ENCODE measurements around the gene BCL2L2. TPM values are rescaled to one million over a fixed set of nuclear protein-coding genes. Genes with fewer than 3 reads are reported as not detected.
"Not testable (repeated sequence)": the region's sequence is repeated elsewhere in the genome, so short reads cannot be mapped to it uniquely, and the experiment has no call there.

Gene BCL2L2
- total and polyA plus RNA-seq, 2 donors (not counting 1 experiment from before 2014, with no cell fraction given), result 5.4 to 17.8 TPM

- TF ChIP-seq CTCF (IDR thresholded peaks at IDR 0.05), result no peak
- TF ChIP-seq EZH2 (IDR thresholded peaks at IDR 0.05; ENCODE audit: borderline replicate concordance, insufficient read depth, low read depth, low read length, poor library complexity, severe bottlenecking), result no peak
- Histone ChIP-seq H4K20me1 (ENCODE audit: control insufficient read depth, insufficient read depth, low read length, poor library complexity, severe bottlenecking) (peaks cover 13% of the 10 kb centered on the region), H3K9me3 (ENCODE audit: control extremely low read depth in 1 of 3, control insufficient read depth in 2 of 3, insufficient read depth in 1 of 3, low read length in 2 of 3) (no peaks in the 10 kb centered on the region), H3K9ac (ENCODE audit: low read length) (no peak overlapping the region), H3K27ac (ENCODE audit: low read length in 2 of 2) (no peak overlapping the region), H3K27me3 (replicated peaks in 1 of 4; ENCODE audit: control extremely low read depth in 1 of 4, control insufficient read depth in 3 of 4, insufficient read depth in 4 of 4, low read length in 3 of 4) (no peaks in the 10 kb centered on the region), H3K4me2 (replicated peaks; ENCODE audit: low read depth, low read length, poor library complexity, severe bottlenecking) (no peak overlapping the region), H3K4me3 (ENCODE audit: control extremely low read depth in 1 of 5, extremely low read depth in 1 of 5, insufficient read depth in 1 of 5, low read depth in 2 of 5, low read length in 4 of 5) (no peak overlapping the region), H3K4me1 (ENCODE audit: control insufficient read depth in 2 of 2, insufficient read depth in 2 of 2, low read length in 2 of 2) (peaks cover 19 to 22% of the 10 kb centered on the region in 2 donors), H2AFZ (ENCODE audit: insufficient read depth, low read depth, low read length, poor library complexity, severe bottlenecking) (no peak overlapping the region), H3K36me3 (replicated peaks in 1 of 2; ENCODE audit: control extremely low read depth in 1 of 2, control insufficient read depth in 1 of 2, extremely low read depth in 1 of 2, insufficient read depth in 2 of 2, low read length in 1 of 2) (peaks cover 7 to 32% of the 10 kb centered on the region in 2 experiments), H3K79me2 (ENCODE audit: control insufficient read depth, insufficient read depth, low read length) (peaks cover 15% of the 10 kb centered on the region)
- DNase-seq (no peak), ATAC-seq (ENCODE audit: low read depth) (no peak)
- no peaks in the 10 kb centered on the region for H3K9me3 Mint-ChIP-seq (ENCODE audit: insufficient read depth)
- ChIA-PET POLR2A (no interaction called here), CTCF (interaction anchor here (6.4 to 6.7 kb wide), 2 partner anchors 24 to 204 kb away, joined by 32 to 56 read pairs; partner anchors contain the start of gene PPP1R3E)
- H3K4me3 Mint-ChIP-seq, result no peak overlapping the region
- intact Hi-C loops (cut with micrococcal nuclease), result no loop called here
- no peaks in the 10 kb centered on the region for H3K27me3 Mint-ChIP-seq
- WGBS (ENCODE audit: insufficient coverage), result 100% methylated on average over 3 of the region's 7 CpGs
- H3K4me1 Mint-ChIP-seq, result peaks cover 32% of the 10 kb centered on the region
- H3K27ac Mint-ChIP-seq, result no peak overlapping the region
Observed at GRCh38 chr14:23324993-23325392, 18.4 kb downstream of the BCL2L2 start.

- Histone ChIP-seq H3K4me1 (ENCODE audit: control insufficient read depth in 2 of 2, insufficient read depth in 2 of 2, low read length in 2 of 2) (peaks cover 12 to 15% of the 10 kb centered on the region in 2 donors), H4K20me1 (ENCODE audit: control insufficient read depth, insufficient read depth, low read length, poor library complexity, severe bottlenecking) (peaks cover 13% of the 10 kb centered on the region), H3K36me3 (replicated peaks in 1 of 2; ENCODE audit: control extremely low read depth in 1 of 2, control insufficient read depth in 1 of 2, extremely low read depth in 1 of 2, insufficient read depth in 2 of 2, low read length in 1 of 2) (peaks cover 7 to 32% of the 10 kb centered on the region in 2 experiments), H3K79me2 (ENCODE audit: control insufficient read depth, insufficient read depth, low read length) (peaks cover 15% of the 10 kb centered on the region)
- POLR2A ChIA-PET; H3K4me3 ChIP-seq (ENCODE audit: control extremely low read depth in 1 of 5, extremely low read depth in 1 of 5, insufficient read depth in 1 of 5, low read depth in 2 of 5, low read length in 4 of 5); DNase-seq; H3K9ac ChIP-seq (ENCODE audit: low read length); ATAC-seq (ENCODE audit: low read depth); H3K27me3 ChIP-seq (replicated peaks in 1 of 4; ENCODE audit: control extremely low read depth in 1 of 4, control insufficient read depth in 3 of 4, insufficient read depth in 4 of 4, low read length in 3 of 4); intact Hi-C loops (cut with micrococcal nuclease); H3K27ac Mint-ChIP-seq; H3K9me3 Mint-ChIP-seq (ENCODE audit: insufficient read depth); H3K4me2 ChIP-seq (replicated peaks; ENCODE audit: low read depth, low read length, poor library complexity, severe bottlenecking); H3K4me3 Mint-ChIP-seq; H2AFZ ChIP-seq (ENCODE audit: insufficient read depth, low read depth, low read length, poor library complexity, severe bottlenecking); H3K27ac ChIP-seq (ENCODE audit: low read length in 2 of 2); H3K27me3 Mint-ChIP-seq; H3K9me3 ChIP-seq (ENCODE audit: control extremely low read depth in 1 of 3, control insufficient read depth in 2 of 3, insufficient read depth in 1 of 3, low read length in 2 of 3): not testable (repeated sequence)
- CTCF ChIA-PET, result interaction anchor here (0.6 to 4.0 kb wide), 10 partner anchors 10 to 1031 kb away, joined by 3 to 24 read pairs (median 3); partner anchors contain the start of gene PPP1R3E
- no CpG with 5 or more reads among the region's 5 CpGs for WGBS (ENCODE audit: insufficient coverage)
- peaks cover 24% of the 10 kb centered on the region for H3K4me1 Mint-ChIP-seq
Observed at GRCh38 chr14:23325746-23326145, 19.1 kb downstream of the BCL2L2 start.

Data from B cell (primary cell).